ENCODE data around the gene SUCLG1.
"Not testable (repeated sequence)": the region's sequence is repeated elsewhere in the genome, so short reads cannot be mapped to it uniquely, and the experiment has no call there.

Gene SUCLG1

GRCh38 chr2:84417453-84418145 lies 41.5 kb downstream of the SUCLG1 start:
- DNase-seq, result no peak

GRCh38 chr2:84409531-84409930 lies 49.5 kb downstream of the SUCLG1 start:
- no peak for DNase-seq

GRCh38 chr2:84402111-84402510 lies 57.0 kb downstream of the SUCLG1 start:
- DNase-seq, result not testable (repeated sequence)

- DNase-seq, result not testable (repeated sequence)
These were observed 59.2 kb downstream of the SUCLG1 start for GRCh38 chr2:84399839-84400238.

- no peak for DNase-seq
These were observed 63.3 kb downstream of the SUCLG1 start for GRCh38 chr2:84395820-84396219.

- no peak for DNase-seq
These were observed 64.5 kb downstream of the SUCLG1 start for GRCh38 chr2:84394628-84395027.

DNA sequence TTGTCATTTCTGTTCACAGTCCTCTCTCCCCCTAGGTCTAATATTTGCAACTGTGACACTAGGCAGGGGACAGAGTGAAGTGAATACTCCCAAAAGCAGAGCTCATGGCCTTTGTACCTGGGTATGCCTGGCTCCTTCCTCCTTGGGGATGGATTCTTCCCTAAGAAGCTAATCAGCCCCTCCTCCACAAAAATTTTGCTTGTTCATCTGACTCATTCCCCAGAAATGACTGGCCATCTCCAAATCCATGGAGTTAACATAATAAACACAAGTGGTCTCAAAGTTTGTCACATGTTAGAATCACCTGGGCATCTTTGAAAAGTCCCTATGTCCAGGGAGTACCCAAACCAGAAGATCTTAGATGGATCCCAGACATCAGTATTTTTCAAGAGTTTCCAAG lies 65.3 kb downstream of the SUCLG1 start:
- no peak for DNase-seq

GRCh38 chr2:84389794-84390193 lies 69.3 kb downstream of the SUCLG1 start:
- DNase-seq, result no peak

- no peak for DNase-seq
These were observed 70.1 kb downstream of the SUCLG1 start for GRCh38 chr2:84388921-84389490.

- no peak for DNase-seq
These were observed 70.9 kb downstream of the SUCLG1 start for GRCh38 chr2:84388133-84388532.

GRCh38 chr2:84386336-84387040 lies 72.6 kb downstream of the SUCLG1 start:
- DNase-seq, result no peak

DNA sequence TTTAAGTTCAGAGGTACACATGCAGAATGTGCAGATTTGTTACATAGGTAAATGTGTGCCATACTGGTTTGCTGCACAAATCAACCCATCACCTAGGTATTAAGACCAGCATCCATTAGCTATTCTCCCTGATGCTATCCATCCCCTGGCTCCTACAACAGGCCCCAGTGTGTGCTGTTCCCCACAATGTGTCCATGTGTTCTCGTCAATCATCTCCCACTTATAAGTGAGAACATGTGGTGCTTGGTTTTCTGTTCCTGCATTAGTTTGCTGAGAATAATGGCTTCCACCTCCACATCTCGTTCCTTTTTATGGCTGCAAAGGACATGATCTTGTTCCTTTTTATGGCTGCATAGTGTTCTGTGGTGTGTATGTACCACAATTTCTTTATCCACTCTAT lies 75.8 kb downstream of the SUCLG1 start:
- no peak for DNase-seq

- no peak for DNase-seq
These were observed 78.2 kb downstream of the SUCLG1 start for GRCh38 chr2:84380875-84381274.

DNA sequence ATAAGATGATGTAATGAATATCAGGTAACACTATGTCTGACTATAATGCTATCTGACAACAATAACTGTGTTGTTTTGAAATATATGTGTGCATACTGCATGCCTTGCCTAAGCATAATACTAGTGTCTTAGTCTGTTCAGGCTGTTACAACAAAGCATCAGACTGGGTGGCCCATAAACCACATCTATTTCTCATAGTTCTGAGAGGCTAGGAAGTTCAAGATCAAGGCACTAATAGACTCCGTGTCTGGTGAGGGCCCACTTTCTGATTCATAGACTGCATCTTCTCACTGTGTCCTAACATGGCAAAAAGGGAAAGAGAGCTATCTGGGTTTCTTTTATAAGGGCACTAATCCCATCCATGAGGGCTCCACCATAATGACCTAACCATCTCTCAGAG lies 80.1 kb downstream of the SUCLG1 start:
- no peak for DNase-seq

DNA sequence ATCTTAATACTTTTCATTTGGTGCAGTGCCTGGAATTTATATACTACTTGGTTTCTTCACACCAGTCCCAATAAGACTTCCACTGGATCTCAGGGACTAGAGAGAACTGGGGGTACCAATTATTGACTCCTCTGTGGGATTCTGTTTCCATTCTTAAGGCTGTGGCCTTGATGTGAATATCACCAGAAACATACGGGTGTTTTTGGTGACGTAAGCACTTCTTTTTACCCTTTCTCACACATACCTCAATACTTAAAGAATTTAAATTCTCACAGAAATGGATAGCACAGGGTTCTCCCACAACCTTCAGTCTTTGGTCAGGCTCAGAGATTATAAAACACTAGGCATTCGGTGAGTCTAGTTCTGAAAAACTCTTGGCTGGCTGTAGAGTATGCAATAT lies 84.1 kb downstream of the SUCLG1 start:
- DNase-seq, result no peak

- no peak for DNase-seq
These were observed 85.2 kb downstream of the SUCLG1 start for GRCh38 chr2:84373866-84374265.

Measured in stimulated activated naive CD4-positive, alpha-beta T cell treated with Interleukin-2 at 50 U/mL for 16 hours (primary cell).